HepG2 (cell line): ENCODE data around the gene FBXO30. TPM values are rescaled to one million over a fixed set of nuclear protein-coding genes. Genes with fewer than 3 reads are reported as not detected.

Experiments
- CBFB ChIP-seq: sonication (generic); formaldehyde crosslinking; IDR thresholded peaks from 2 replicates; pipeline ENCODE4 v1.4.0; 2020; ENCODE audit warnings: missing genetic modification reagents
- ELF3 ChIP-seq: IDR thresholded peaks from 2 replicates; pipeline ENCODE4 v1.6.1; 2016; ENCODE audit warnings: missing genetic modification reagents, missing compliant biosample characterization
- ISL2 ChIP-seq: sonication (generic); formaldehyde crosslinking; IDR thresholded peaks from 2 replicates; pipeline ENCODE4 v1.5.0; 2020; ENCODE audit warnings: missing genetic modification reagents
- JDP2 ChIP-seq: sonication (generic); formaldehyde crosslinking; IDR thresholded peaks from 2 replicates; pipeline ENCODE4 v1.8.1; 2022; ENCODE audit warnings: missing genetic modification reagents, borderline replicate concordance
- NFYB ChIP-seq: sonication (generic); formaldehyde crosslinking; IDR thresholded peaks from 2 replicates; pipeline ENCODE4 v1.4.0; 2020; ENCODE audit warnings: missing genetic modification reagents
- SOX5 ChIP-seq: IDR thresholded peaks from 2 replicates; pipeline ENCODE4 v1.6.1; 2016; ENCODE audit warnings: borderline replicate concordance
- SYNCRIP ChIP-seq: fragments of 200-400 bp; formaldehyde crosslinking; IDR thresholded peaks from 2 replicates; pipeline ENCODE4 v1.6.1; 2018; ENCODE audit warnings: mild to moderate bottlenecking, low read depth, low read length; ENCODE audit not compliant: insufficient read depth
- ZNF550 ChIP-seq: sonication (generic); formaldehyde crosslinking; IDR thresholded peaks from 2 replicates; pipeline ENCODE4 v1.4.0; 2020; ENCODE audit warnings: mild to moderate bottlenecking, missing genetic modification reagents, borderline replicate concordance
- polyA plus RNA-seq, 8 experiments: library from polyadenylated mRNA; depleted of rRNA in 3 of 8; stranded (reverse) in 7 of 8; unstranded in 1 of 8; fragments of >200 nt; fragmentation: Illumina TruSeq in 4 of 8; extraction: Trizol in 4 of 8; gene quantifications; 2 replicates each; pipeline versions ENCODE4 v1.2.1 to v1.2.3, GENCODE V29; 2011 to 2016; ENCODE audit warnings: low read depth in 4 of 8, missing spikeins in 1 of 8, mixed read lengths in 1 of 8; ENCODE audit not compliant: insufficient read depth in 1 of 8
- total RNA-seq, 5 experiments: library from RNA; depleted of rRNA; stranded (reverse); fragments of >200 nt; fragmentation: Illumina TruSeq; extraction: Trizol; gene quantifications; 2 replicates each; pipeline ENCODE4 v1.2.3, GENCODE V29; 2016; ENCODE audit warnings: low read depth in 1 of 5
- TF ChIP-seq, protein P1 (sequence below): sonication (generic); formaldehyde crosslinking; IDR thresholded peaks from one replicate; pipeline ENCODE4 v1.5.1; 2020; ENCODE audit warnings: mild to moderate bottlenecking, missing genetic modification reagents; ENCODE audit errors: not compliant biosample characterization
- TF ChIP-seq, protein P2 (sequence below): sonication (generic); formaldehyde crosslinking; IDR thresholded peaks from 2 replicates; pipeline ENCODE4 v1.4.0; 2020; ENCODE audit warnings: missing genetic modification reagents
- TF ChIP-seq, protein P3 (sequence below): sonication (generic); formaldehyde crosslinking; IDR thresholded peaks from 2 replicates; pipeline ENCODE4 v1.4.0; 2020; ENCODE audit warnings: missing genetic modification reagents, low read depth, mild to moderate bottlenecking, borderline replicate concordance
- TF ChIP-seq, protein P4 (sequence below): sonication (generic); formaldehyde crosslinking; IDR thresholded peaks from 2 replicates; pipeline ENCODE4 v1.5.0; 2020; ENCODE audit warnings: missing genetic modification reagents
- TF ChIP-seq, protein P5 (sequence below): IDR thresholded peaks from 2 replicates; pipeline ENCODE4 v1.6.1; 2016; ENCODE audit warnings: low read depth

Gene FBXO30
- total and polyA plus RNA-seq, 2 of the 13 experiments (the other 11 are each of a cell fraction or from before 2014, with no cell fraction given): 3.2 to 7.1 TPM

DNA sequence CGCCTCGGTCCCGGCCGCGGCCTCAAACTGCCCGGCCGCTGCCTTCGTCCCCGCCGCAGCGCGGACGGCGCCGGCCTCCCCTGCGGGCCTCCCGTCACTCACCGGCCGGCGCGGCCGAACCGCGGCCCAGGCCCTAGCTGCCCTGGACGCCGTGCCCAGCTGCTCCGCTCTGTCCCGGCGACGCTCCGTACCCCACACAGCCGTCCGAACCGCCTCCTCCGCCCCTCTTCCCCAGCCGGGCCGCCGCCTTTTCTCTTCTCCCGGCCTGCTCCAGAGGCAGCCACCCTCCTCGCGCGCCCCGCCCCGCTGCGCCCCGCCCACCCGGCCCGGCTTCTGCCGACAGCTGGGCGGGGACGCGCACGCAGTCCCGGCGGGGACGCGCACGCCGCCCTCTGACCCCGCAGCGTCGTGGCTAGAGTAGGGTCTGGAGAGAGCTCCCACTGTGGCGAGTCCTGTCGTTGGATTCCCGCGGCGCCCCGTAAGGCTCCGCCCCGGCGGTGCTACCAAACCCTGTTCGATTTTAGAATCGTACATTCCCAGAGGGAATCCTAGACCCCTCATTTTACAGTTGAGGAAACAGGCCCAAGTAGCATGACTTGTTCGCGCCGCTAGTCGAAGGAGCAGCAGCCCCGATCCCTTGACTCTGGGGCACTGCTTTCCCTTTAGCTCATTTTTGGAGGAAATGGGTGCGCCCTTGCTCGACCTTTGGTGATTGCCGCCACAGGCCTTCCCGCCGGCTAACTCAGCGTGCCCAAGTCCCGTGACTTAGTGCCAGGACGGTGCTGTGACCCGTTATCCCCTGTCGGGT, at the start of gene FBXO30 (continued):
- TF ChIP-seq, protein P1, sequence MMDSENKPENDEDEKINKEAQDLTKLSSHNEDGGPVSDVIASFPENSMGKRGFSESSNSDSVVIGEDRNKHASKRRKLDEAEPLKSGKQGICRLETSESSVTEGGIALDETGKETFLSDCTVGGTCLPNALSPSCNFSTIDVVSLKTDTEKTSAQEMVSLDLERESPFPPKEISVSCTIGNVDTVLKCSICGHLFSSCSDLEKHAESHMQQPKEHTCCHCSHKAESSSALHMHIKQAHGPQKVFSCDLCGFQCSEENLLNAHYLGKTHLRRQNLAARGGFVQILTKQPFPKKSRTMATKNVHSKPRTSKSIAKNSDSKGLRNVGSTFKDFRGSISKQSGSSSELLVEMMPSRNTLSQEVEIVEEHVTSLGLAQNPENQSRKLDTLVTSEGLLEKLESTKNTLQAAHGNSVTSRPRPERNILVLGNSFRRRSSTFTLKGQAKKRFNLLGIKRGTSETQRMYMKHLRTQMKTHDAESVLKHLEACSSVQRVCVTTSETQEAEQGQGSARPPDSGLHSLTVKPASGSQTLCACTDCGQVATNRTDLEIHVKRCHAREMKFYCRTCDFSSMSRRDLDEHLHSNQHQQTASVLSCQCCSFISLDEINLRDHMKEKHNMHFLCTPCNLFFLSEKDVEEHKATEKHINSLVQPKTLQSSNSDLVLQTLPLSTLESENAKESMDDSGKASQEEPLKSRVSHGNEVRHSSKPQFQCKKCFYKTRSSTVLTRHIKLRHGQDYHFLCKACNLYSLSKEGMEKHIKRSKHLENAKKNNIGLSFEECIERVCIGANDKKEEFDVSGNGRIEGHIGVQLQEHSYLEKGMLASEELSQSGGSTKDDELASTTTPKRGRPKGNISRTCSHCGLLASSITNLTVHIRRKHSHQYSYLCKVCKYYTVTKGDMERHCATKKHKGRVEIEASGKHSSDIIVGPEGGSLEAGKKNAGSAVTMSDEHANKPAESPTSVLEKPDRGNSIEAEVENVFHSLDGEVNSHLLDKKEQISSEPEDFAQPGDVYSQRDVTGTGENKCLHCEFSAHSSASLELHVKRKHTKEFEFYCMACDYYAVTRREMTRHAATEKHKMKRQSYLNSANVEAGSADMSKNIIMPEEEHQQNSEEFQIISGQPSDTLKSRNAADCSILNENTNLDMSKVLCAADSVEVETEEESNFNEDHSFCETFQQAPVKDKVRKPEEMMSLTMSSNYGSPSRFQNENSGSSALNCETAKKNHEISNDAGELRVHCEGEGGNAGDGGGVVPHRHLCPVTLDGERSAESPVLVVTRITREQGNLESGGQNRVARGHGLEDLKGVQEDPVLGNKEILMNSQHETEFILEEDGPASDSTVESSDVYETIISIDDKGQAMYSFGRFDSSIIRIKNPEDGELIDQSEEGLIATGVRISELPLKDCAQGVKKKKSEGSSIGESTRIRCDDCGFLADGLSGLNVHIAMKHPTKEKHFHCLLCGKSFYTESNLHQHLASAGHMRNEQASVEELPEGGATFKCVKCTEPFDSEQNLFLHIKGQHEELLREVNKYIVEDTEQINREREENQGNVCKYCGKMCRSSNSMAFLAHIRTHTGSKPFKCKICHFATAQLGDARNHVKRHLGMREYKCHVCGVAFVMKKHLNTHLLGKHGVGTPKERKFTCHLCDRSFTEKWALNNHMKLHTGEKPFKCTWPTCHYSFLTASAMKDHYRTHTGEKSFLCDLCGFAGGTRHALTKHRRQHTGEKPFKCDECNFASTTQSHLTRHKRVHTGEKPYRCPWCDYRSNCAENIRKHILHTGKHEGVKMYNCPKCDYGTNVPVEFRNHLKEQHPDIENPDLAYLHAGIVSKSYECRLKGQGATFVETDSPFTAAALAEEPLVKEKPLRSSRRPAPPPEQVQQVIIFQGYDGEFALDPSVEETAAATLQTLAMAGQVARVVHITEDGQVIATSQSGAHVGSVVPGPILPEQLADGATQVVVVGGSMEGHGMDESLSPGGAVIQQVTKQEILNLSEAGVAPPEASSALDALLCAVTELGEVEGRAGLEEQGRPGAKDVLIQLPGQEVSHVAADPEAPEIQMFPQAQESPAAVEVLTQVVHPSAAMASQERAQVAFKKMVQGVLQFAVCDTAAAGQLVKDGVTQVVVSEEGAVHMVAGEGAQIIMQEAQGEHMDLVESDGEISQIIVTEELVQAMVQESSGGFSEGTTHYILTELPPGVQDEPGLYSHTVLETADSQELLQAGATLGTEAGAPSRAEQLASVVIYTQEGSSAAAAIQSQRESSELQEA (CRISPR knock-in tag): no peak
- TF ChIP-seq ZNF550 (CRISPR knock-in tag): 0 out of 2 replicates have a peak, but pooled peaks have one; percentile 27
- peak; percentile 46; the same call in 1 of the 2 replicates for TF ChIP-seq SOX5 (CRISPR knock-in tag)
- TF ChIP-seq JDP2 (CRISPR knock-in tag): no peak
- TF ChIP-seq, protein P2, sequence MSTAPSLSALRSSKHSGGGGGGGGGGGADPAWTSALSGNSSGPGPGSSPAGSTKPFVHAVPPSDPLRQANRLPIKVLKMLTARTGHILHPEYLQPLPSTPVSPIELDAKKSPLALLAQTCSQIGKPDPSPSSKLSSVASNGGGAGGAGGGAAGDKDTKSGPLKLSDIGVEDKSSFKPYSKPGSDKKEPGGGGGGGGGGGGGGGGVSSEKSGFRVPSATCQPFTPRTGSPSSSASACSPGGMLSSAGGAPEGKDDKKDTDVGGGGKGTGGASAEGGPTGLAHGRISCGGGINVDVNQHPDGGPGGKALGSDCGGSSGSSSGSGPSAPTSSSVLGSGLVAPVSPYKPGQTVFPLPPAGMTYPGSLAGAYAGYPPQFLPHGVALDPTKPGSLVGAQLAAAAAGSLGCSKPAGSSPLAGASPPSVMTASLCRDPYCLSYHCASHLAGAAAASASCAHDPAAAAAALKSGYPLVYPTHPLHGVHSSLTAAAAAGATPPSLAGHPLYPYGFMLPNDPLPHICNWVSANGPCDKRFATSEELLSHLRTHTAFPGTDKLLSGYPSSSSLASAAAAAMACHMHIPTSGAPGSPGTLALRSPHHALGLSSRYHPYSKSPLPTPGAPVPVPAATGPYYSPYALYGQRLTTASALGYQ: peak; percentile 76; the same call in 1 of the 2 replicates
- TF ChIP-seq CBFB (CRISPR knock-in tag): peak; percentile 56
- TF ChIP-seq, protein P3, sequence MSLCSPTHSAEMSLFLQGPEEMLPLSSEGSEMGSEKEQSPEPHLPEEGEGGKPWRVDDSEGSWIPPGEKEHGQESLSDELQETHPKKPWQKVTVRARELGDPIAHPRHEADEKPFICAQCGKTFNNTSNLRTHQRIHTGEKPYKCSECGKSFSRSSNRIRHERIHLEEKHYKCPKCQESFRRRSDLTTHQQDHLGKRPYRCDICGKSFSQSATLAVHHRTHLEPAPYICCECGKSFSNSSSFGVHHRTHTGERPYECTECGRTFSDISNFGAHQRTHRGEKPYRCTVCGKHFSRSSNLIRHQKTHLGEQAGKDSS (CRISPR knock-in tag): peak; percentile 83
- TF ChIP-seq, protein P4, sequence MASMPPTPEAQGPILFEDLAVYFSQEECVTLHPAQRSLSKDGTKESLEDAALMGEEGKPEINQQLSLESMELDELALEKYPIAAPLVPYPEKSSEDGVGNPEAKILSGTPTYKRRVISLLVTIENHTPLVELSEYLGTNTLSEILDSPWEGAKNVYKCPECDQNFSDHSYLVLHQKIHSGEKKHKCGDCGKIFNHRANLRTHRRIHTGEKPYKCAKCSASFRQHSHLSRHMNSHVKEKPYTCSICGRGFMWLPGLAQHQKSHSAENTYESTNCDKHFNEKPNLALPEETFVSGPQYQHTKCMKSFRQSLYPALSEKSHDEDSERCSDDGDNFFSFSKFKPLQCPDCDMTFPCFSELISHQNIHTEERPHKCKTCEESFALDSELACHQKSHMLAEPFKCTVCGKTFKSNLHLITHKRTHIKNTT (CRISPR knock-in tag): no peak
- no peak for TF ChIP-seq SYNCRIP
- TF ChIP-seq ISL2 (CRISPR knock-in tag): peak; percentile 47; the same call in 1 of the 2 replicates
- TF ChIP-seq, protein P5, sequence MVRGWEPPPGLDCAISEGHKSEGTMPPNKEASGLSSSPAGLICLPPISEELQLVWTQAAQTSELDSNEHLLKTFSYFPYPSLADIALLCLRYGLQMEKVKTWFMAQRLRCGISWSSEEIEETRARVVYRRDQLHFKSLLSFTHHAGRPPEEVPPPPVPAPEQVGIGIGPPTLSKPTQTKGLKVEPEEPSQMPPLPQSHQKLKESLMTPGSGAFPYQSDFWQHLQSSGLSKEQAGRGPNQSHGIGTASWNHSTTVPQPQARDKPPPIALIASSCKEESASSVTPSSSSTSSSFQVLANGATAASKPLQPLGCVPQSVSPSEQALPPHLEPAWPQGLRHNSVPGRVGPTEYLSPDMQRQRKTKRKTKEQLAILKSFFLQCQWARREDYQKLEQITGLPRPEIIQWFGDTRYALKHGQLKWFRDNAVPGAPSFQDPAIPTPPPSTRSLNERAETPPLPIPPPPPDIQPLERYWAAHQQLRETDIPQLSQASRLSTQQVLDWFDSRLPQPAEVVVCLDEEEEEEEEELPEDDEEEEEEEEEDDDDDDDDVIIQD (CRISPR knock-in tag): peak; percentile 57; the same call in 1 of the 2 replicates
- TF ChIP-seq NFYB: 0 out of 2 replicates have a peak, but pooled peaks have one; percentile 14
- peak; percentile 51; the same call in 1 of the 2 replicates for TF ChIP-seq ELF3 (CRISPR knock-in tag)
